ENCODE data around the gene IL17RE.

- TF ChIP-seq POLR2AphosphoS5 (IDR thresholded peaks at IDR 0.05; ENCODE audit: borderline replicate concordance, low read depth, low read length): no peak
- no peak for TF ChIP-seq EZH2 (IDR thresholded peaks at IDR 0.05)
- no peak for TF ChIP-seq FOXP2 (optimal IDR thresholded peaks at IDR 0.05; ENCODE audit: control extremely low read depth, extremely low read length, insufficient read depth)
Measured at GRCh38 chr3:9901967-9902366, 681 bp upstream of the IL17RE start.

All from SK-N-MC (cell line).